ENCODE results near the gene ALDH1L1.

- TF ChIP-seq CTCF (IDR thresholded peaks at IDR 0.05; ENCODE audit: low read depth, low read length) (no peak), MAX (IDR thresholded peaks at IDR 0.05; ENCODE audit: low read depth, low read length) (no peak)
These were observed 72.3 kb downstream of the ALDH1L1 start for GRCh38 chr3:126107957-126108675.

All from NB4 (cell line).